MM.1S (cell line): ENCODE results near the gene GDI1.

Experiments used
- DNase-seq: peaks from one replicate; pipeline ENCODE4 v3.0.0-alpha.2; 2015
- H2AFZ ChIP-seq: fragments of 300-600 bp; sonication (generic); 2 replicates; pipeline ENCODE4 v1.6.0; 2016; ENCODE audit warnings: antibody characterized with exemption, low read length
- H3F3A ChIP-seq: fragments of 300-600 bp; sonication (generic); 2 replicates; pipeline ENCODE4 v1.6.1; 2016; ENCODE audit warnings: mild to moderate bottlenecking, antibody characterized with exemption, low read length, moderate library complexity, mixed read lengths; ENCODE audit not compliant: insufficient read depth
- H3K27ac ChIP-seq: fragments of 300-600 bp; sonication (generic); 2 replicates; pipeline ENCODE4 v1.5.1; 2016; ENCODE audit warnings: mild to moderate bottlenecking, low read length
- H3K27me3 ChIP-seq: fragments of 300-600 bp; sonication (generic); replicated peaks from 2 replicates; pipeline ENCODE4 v1.6.0; 2016; ENCODE audit warnings: low read length; ENCODE audit not compliant: insufficient read depth
- H3K36me3 ChIP-seq: fragments of 300-600 bp; sonication (generic); replicated peaks from 2 replicates; pipeline ENCODE4 v1.6.1; 2016; ENCODE audit warnings: mild to moderate bottlenecking, low read length, mixed read lengths; ENCODE audit not compliant: insufficient read depth
- H3K4me1 ChIP-seq: fragments of 300-600 bp; sonication (generic); 2 replicates; pipeline ENCODE4 v1.6.1; 2016; ENCODE audit warnings: low read length, mixed read lengths
- H3K4me2 ChIP-seq: fragments of 300-600 bp; sonication (generic); 2 replicates; pipeline ENCODE4 v1.6.0; 2016; ENCODE audit warnings: low read depth, low read length
- H3K4me3 ChIP-seq: fragments of 300-600 bp; sonication (generic); 2 replicates; pipeline ENCODE4 v1.5.1; 2016; ENCODE audit warnings: low read length, mixed read lengths
- H3K79me2 ChIP-seq: fragments of 300-600 bp; sonication (generic); 2 replicates; pipeline ENCODE4 v1.6.1; 2016; ENCODE audit warnings: mixed run types, low read length, mixed read lengths
- H3K9ac ChIP-seq: fragments of 300-600 bp; sonication (generic); 2 replicates; pipeline ENCODE4 v1.6.1; 2016; ENCODE audit warnings: low read length, mixed read lengths
- H3K9me2 ChIP-seq: fragments of 300-600 bp; sonication (generic); replicated peaks from 2 replicates; pipeline ENCODE4 v1.6.1; 2016; ENCODE audit warnings: mild to moderate bottlenecking, low read length, mixed read lengths; ENCODE audit not compliant: insufficient read depth
- H3K9me3 ChIP-seq: fragments of 300-600 bp; sonication (generic); replicated peaks from 2 replicates; pipeline ENCODE4 v1.6.1; 2016; ENCODE audit warnings: mild to moderate bottlenecking, low read length, mixed read lengths; ENCODE audit not compliant: insufficient read depth
- H4K20me1 ChIP-seq: fragments of 300-600 bp; sonication (generic); 2 replicates; pipeline ENCODE4 v1.6.1; 2016; ENCODE audit warnings: mild to moderate bottlenecking, low read length, moderate library complexity, mixed read lengths; ENCODE audit not compliant: insufficient read depth
- EZH2 ChIP-seq: fragments of 300-600 bp; sonication (generic); optimal IDR thresholded peaks from 2 replicates; pipeline ENCODE3; 2017; ENCODE audit warnings: low read depth, mild to moderate bottlenecking, antibody characterized with exemption, low read length, mixed read lengths
- EZH2phosphoT487 ChIP-seq: fragments of 300-600 bp; sonication (generic); IDR thresholded peaks from 2 replicates; pipeline ENCODE4 v1.6.1; 2018; ENCODE audit warnings: antibody characterized with exemption, low read length
- TF ChIP-seq, protein P1 (sequence below): fragments of 300-600 bp; sonication (generic); IDR thresholded peaks from 2 replicates; pipeline ENCODE4 v1.5.1; 2016; ENCODE audit warnings: antibody characterized with exemption, low read length, mixed read lengths

Gene GDI1

GRCh38 chrX:154464806-154465365, 27.9 kb downstream of the GDI1 start:
- Histone ChIP-seq H3K36me3 (no peaks in the 10 kb centered on the region), H3K79me2 (peaks cover 3% of the 10 kb centered on the region; the same call in 1 of the 2 replicates), H2AFZ (no peak overlapping the region), H3K27me3 (no peaks in the 10 kb centered on the region), H3K4me3 (no peak overlapping the region), H3K9ac (no peak overlapping the region), H3K9me2 (no peaks in the 10 kb centered on the region), H3K9me3 (no peaks in the 10 kb centered on the region), H3F3A (no peaks in the 10 kb centered on the region), H3K4me1 (no peaks in the 10 kb centered on the region), H3K27ac (no peak overlapping the region), H3K4me2 (no peak overlapping the region), H4K20me1 (no peaks in the 10 kb centered on the region)
- DNase-seq = no peak
- TF ChIP-seq EZH2 (no peak), EZH2phosphoT487 (no peak)
- TF ChIP-seq, protein P1, sequence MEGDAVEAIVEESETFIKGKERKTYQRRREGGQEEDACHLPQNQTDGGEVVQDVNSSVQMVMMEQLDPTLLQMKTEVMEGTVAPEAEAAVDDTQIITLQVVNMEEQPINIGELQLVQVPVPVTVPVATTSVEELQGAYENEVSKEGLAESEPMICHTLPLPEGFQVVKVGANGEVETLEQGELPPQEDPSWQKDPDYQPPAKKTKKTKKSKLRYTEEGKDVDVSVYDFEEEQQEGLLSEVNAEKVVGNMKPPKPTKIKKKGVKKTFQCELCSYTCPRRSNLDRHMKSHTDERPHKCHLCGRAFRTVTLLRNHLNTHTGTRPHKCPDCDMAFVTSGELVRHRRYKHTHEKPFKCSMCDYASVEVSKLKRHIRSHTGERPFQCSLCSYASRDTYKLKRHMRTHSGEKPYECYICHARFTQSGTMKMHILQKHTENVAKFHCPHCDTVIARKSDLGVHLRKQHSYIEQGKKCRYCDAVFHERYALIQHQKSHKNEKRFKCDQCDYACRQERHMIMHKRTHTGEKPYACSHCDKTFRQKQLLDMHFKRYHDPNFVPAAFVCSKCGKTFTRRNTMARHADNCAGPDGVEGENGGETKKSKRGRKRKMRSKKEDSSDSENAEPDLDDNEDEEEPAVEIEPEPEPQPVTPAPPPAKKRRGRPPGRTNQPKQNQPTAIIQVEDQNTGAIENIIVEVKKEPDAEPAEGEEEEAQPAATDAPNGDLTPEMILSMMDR = no peak

GRCh38 chrX:154465601-154466000, 28.6 kb downstream of the GDI1 start:
- H3K9ac ChIP-seq = no peak overlapping the region
- no peak overlapping the region for H3K27ac ChIP-seq
- H3K36me3 ChIP-seq = no peaks in the 10 kb centered on the region
- H3K4me2 ChIP-seq = no peak overlapping the region
- H3K27me3 ChIP-seq = no peaks in the 10 kb centered on the region
- no peaks in the 10 kb centered on the region for H3K4me1 ChIP-seq
- H3K9me2 ChIP-seq = no peaks in the 10 kb centered on the region
- no peak overlapping the region for H3K4me3 ChIP-seq
- no peak overlapping the region for H2AFZ ChIP-seq
- TF ChIP-seq EZH2phosphoT487 = no peak
- TF ChIP-seq, protein P1 = no peak
- no peak for TF ChIP-seq EZH2
- no peaks in the 10 kb centered on the region for H3K9me3 ChIP-seq
- DNase-seq = no peak
- H3F3A ChIP-seq = no peaks in the 10 kb centered on the region
- no peaks in the 10 kb centered on the region for H4K20me1 ChIP-seq
- H3K79me2 ChIP-seq = no peaks in the 10 kb centered on the region

- DNase-seq = no peak
- H3K9me2 ChIP-seq = no peaks in the 10 kb centered on the region
- H3K9ac ChIP-seq = no peak overlapping the region
- no peaks in the 10 kb centered on the region for H3K36me3 ChIP-seq
- no peak overlapping the region for H3K4me3 ChIP-seq
- TF ChIP-seq, protein P1 = no peak
- no peak for TF ChIP-seq EZH2
- TF ChIP-seq EZH2phosphoT487 = no peak
- H3K9me3 ChIP-seq = no peaks in the 10 kb centered on the region
- no peak overlapping the region for H3K27ac ChIP-seq
- no peaks in the 10 kb centered on the region for H3K27me3 ChIP-seq
- H3K4me2 ChIP-seq = no peak overlapping the region
- H3K79me2 ChIP-seq = no peaks in the 10 kb centered on the region
- H4K20me1 ChIP-seq = no peaks in the 10 kb centered on the region
- no peaks in the 10 kb centered on the region for H3K4me1 ChIP-seq
- no peaks in the 10 kb centered on the region for H3F3A ChIP-seq
- H2AFZ ChIP-seq = no peak overlapping the region
Measured at GRCh38 chrX:154466036-154466435, 29.1 kb downstream of the GDI1 start.
